ENCODE results near the gene MEIS2.

Gene MEIS2

DNA sequence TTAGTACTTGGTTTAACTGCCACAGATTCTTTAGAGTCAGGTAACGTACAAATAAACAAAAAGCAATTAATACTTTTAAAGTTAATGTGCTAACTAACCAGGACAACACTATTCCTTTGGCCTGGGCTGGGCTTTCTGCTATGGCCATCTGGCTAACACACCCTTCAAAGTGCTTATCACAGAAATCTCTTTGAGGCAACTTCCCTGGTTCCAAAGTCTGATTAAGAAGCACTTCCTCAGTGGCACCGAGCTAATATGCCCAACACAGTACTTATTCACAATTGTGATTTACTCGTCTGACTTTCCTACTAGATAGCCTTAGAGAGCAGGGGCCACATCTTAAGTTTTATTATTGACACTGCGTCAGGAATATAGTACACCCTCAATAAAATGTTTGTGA lies 191.4 kb downstream of the MEIS2 start:
- H3K4me1 ChIP-seq (ENCODE audit: low read depth, poor library complexity, severe bottlenecking) = no peaks in the 10 kb centered on the region
- no peaks in the 10 kb centered on the region for H3K79me2 ChIP-seq (ENCODE audit: insufficient read depth, low read depth)
- no peaks in the 10 kb centered on the region for H3K27me3 ChIP-seq (ENCODE audit: insufficient read depth, low read depth)

DNA sequence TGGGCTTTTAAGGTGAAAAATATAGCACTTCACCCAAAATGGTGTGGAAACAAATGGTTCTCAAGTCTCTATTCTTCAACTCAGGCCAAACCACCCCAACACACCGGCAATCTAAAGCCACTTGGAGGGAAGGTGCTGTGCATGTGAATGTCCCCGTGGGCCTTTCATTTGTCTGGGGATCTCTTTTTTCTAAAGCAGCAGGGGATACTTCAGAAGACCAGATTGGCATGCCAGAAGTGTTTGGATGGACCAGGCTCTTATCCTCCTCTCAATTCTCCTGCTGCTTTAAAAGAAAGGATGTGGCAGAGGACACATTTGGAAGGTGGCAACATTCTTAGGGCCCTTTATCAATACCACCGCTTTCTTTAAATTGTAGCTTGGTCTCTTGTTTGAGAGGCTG lies 193.1 kb downstream of the MEIS2 start:
- no peaks in the 10 kb centered on the region for H3K79me2 ChIP-seq (ENCODE audit: insufficient read depth, low read depth)
- no peak overlapping the region for H3K27ac ChIP-seq

More for the DNA sequence above, 191.4 kb downstream of the MEIS2 start:
- no peak overlapping the region for H2AFZ ChIP-seq (ENCODE audit: low read depth)
- H3K27ac ChIP-seq = no peak overlapping the region
- H3K36me3 ChIP-seq (ENCODE audit: insufficient read depth) = no peaks in the 10 kb centered on the region
- no peak overlapping the region for H3K4me2 ChIP-seq
- no peak overlapping the region for H3K4me3 ChIP-seq (IDR thresholded peaks at IDR 0.05; ENCODE audit: insufficient read depth, low read depth, low read length)
- H4K20me1 ChIP-seq (ENCODE audit: insufficient read depth) = no peaks in the 10 kb centered on the region
- TF ChIP-seq, protein P1, sequence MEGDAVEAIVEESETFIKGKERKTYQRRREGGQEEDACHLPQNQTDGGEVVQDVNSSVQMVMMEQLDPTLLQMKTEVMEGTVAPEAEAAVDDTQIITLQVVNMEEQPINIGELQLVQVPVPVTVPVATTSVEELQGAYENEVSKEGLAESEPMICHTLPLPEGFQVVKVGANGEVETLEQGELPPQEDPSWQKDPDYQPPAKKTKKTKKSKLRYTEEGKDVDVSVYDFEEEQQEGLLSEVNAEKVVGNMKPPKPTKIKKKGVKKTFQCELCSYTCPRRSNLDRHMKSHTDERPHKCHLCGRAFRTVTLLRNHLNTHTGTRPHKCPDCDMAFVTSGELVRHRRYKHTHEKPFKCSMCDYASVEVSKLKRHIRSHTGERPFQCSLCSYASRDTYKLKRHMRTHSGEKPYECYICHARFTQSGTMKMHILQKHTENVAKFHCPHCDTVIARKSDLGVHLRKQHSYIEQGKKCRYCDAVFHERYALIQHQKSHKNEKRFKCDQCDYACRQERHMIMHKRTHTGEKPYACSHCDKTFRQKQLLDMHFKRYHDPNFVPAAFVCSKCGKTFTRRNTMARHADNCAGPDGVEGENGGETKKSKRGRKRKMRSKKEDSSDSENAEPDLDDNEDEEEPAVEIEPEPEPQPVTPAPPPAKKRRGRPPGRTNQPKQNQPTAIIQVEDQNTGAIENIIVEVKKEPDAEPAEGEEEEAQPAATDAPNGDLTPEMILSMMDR (conservative IDR thresholded peaks at IDR 0.05; ENCODE audit: low read depth, low read length) = no peak
- H3K9ac ChIP-seq = no peak overlapping the region

DNA sequence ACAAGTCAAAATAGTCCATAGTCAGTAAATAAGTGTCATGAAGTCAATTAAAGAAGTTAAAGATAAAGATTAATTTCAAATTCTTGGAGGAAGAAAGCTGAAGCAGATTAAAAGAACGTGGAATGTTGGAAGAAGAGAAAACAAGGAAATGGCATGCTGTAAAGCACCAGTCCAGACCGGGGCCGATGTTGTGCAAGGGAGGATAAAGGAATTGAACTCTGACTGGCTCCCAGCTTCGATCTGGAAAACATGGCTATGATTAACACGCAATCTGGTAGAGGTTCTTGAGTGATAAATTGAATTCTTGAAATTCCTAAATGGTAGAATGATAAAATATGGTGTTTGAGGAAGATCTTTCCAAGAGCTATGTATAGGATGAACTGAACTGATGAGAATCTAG lies 194.4 kb downstream of the MEIS2 start:
- Histone ChIP-seq H3K4me3 (IDR thresholded peaks at IDR 0.05; ENCODE audit: insufficient read depth, low read depth, low read length) (no peak overlapping the region), H2AFZ (ENCODE audit: low read depth) (no peak overlapping the region), H3K27ac (no peak overlapping the region), H4K20me1 (ENCODE audit: insufficient read depth) (no peaks in the 10 kb centered on the region), H3K4me2 (no peak overlapping the region), H3K27me3 (ENCODE audit: insufficient read depth, low read depth) (no peaks in the 10 kb centered on the region), H3K36me3 (ENCODE audit: insufficient read depth) (no peaks in the 10 kb centered on the region), H3K4me1 (ENCODE audit: low read depth, poor library complexity, severe bottlenecking) (no peaks in the 10 kb centered on the region), H3K9ac (no peak overlapping the region), H3K79me2 (ENCODE audit: insufficient read depth, low read depth) (no peaks in the 10 kb centered on the region)
- TF ChIP-seq, protein P1 (conservative IDR thresholded peaks at IDR 0.05; ENCODE audit: low read depth, low read length) = no peak

More for the DNA sequence above, 193.1 kb downstream of the MEIS2 start:
- H4K20me1 ChIP-seq (ENCODE audit: insufficient read depth) = no peaks in the 10 kb centered on the region
- no peak overlapping the region for H2AFZ ChIP-seq (ENCODE audit: low read depth)
- H3K36me3 ChIP-seq (ENCODE audit: insufficient read depth) = no peaks in the 10 kb centered on the region
- H3K27me3 ChIP-seq (ENCODE audit: insufficient read depth, low read depth) = no peaks in the 10 kb centered on the region
- H3K9ac ChIP-seq = no peak overlapping the region
- no peaks in the 10 kb centered on the region for H3K4me1 ChIP-seq (ENCODE audit: low read depth, poor library complexity, severe bottlenecking)
- no peak overlapping the region for H3K4me3 ChIP-seq (IDR thresholded peaks at IDR 0.05; ENCODE audit: insufficient read depth, low read depth, low read length)
- TF ChIP-seq, protein P1 (conservative IDR thresholded peaks at IDR 0.05; ENCODE audit: low read depth, low read length) = no peak
- no peak overlapping the region for H3K4me2 ChIP-seq

DNA sequence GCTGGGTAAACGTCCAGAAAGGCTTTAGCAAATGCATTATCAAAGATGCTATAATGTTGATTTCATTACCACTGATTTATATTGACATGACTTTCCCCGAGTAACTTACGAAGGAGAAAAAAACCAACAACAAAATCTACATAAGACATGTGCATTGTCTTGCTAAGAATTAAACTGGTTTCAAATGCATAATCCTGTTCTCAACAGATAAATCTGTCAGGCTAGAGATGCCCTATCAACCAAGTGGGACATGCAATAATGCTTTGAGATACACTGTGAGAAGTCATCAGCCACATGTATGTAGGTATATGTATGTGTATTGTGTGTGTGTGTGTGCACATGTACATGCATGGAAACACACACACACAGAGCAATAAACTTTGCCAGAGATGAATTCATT lies 195.6 kb downstream of the MEIS2 start:
- Histone ChIP-seq H3K4me2 (no peak overlapping the region), H3K27me3 (ENCODE audit: insufficient read depth, low read depth) (no peaks in the 10 kb centered on the region), H3K79me2 (ENCODE audit: insufficient read depth, low read depth) (no peaks in the 10 kb centered on the region), H3K36me3 (ENCODE audit: insufficient read depth) (no peaks in the 10 kb centered on the region), H3K4me1 (ENCODE audit: low read depth, poor library complexity, severe bottlenecking) (no peaks in the 10 kb centered on the region), H4K20me1 (ENCODE audit: insufficient read depth) (no peaks in the 10 kb centered on the region), H3K4me3 (IDR thresholded peaks at IDR 0.05; ENCODE audit: insufficient read depth, low read depth, low read length) (no peak overlapping the region), H3K9ac (no peak overlapping the region), H2AFZ (ENCODE audit: low read depth) (no peak overlapping the region), H3K27ac (no peak overlapping the region)
- TF ChIP-seq, protein P1 (conservative IDR thresholded peaks at IDR 0.05; ENCODE audit: low read depth, low read length) = no peak

Data from KMS-11 (cell line).